Measurements from ENCODE around the gene RIOK1. TPM values are rescaled to one million over a fixed set of nuclear protein-coding genes. Genes with fewer than 3 reads are reported as not detected.

Gene RIOK1
- total and polyA plus RNA-seq, 2 of the 13 experiments (the other 11 are each of a cell fraction or from before 2014, with no cell fraction given) = 9.4 to 37.8 TPM

DNA sequence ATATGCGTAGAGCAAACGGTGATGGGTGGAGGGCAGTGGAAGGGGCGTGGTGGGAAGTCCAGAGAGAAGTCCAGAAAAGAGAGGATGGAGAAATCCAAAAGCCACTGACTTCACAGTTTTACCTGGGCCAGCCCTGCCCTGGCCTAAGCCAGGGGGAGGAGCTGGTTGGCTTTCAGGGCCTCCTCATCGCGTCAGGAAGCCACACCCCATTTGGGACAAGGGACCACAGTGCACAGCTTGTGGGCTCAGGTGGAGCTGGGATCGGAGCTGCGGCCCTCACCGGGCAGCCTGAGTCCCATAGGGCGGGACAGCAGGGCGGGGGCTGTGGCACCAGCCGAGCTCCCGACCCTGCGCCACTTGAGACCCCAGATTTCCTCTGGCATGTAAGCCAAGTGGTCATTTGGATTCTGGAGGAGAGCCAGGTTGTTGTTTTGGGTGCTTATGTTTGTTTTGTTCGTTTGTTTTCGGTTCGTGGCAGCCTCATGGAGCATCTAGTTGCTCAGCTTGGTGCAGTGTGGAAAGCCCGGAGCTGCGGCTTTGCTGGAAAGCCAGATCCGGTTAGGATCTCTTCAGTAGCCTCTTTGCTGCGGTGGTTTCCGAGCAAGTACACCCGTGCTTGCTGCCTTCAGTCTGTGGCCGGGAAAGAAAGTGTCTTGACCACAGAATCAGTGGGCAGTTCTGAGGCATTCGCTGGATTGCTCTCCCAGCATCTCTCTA is 42.2 kb downstream of the RIOK1 start (continued):
- TF ChIP-seq, protein P1, sequence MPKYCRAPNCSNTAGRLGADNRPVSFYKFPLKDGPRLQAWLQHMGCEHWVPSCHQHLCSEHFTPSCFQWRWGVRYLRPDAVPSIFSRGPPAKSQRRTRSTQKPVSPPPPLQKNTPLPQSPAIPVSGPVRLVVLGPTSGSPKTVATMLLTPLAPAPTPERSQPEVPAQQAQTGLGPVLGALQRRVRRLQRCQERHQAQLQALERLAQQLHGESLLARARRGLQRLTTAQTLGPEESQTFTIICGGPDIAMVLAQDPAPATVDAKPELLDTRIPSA (CRISPR knock-in tag; IDR thresholded peaks at IDR 0.05; ENCODE audit: borderline replicate concordance) = no peak
- peak; percentile 31; the same call in 1 of the 2 replicates for TF ChIP-seq CBFB (CRISPR knock-in tag; IDR thresholded peaks at IDR 0.05)
- no peak for TF ChIP-seq GFI1 (CRISPR knock-in tag; IDR thresholded peaks at IDR 0.05; ENCODE audit: borderline replicate concordance)
- no peak for TF ChIP-seq ZFP82 (CRISPR knock-in tag; IDR thresholded peaks at IDR 0.05; ENCODE audit: borderline replicate concordance)
- TF ChIP-seq ZSCAN12 (CRISPR knock-in tag; IDR thresholded peaks at IDR 0.05) = no peak
- TF ChIP-seq CHCHD3 (CRISPR knock-in tag; IDR thresholded peaks at IDR 0.05) = no peak
- peak; percentile 52; the same call in 1 of the 2 replicates for TF ChIP-seq TAF1 (CRISPR knock-in tag; IDR thresholded peaks at IDR 0.05)
- TF ChIP-seq PPARG (CRISPR knock-in tag; conservative IDR thresholded peaks at IDR 0.05) = no peak
- TF ChIP-seq, protein P2, sequence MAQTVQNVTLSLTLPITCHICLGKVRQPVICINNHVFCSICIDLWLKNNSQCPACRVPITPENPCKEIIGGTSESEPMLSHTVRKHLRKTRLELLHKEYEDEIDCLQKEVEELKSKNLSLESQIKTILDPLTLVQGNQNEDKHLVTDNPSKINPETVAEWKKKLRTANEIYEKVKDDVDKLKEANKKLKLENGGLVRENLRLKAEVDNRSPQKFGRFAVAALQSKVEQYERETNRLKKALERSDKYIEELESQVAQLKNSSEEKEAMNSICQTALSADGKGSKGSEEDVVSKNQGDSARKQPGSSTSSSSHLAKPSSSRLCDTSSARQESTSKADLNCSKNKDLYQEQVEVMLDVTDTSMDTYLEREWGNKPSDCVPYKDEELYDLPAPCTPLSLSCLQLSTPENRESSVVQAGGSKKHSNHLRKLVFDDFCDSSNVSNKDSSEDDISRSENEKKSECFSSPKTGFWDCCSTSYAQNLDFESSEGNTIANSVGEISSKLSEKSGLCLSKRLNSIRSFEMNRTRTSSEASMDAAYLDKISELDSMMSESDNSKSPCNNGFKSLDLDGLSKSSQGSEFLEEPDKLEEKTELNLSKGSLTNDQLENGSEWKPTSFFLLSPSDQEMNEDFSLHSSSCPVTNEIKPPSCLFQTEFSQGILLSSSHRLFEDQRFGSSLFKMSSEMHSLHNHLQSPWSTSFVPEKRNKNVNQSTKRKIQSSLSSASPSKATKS (CRISPR knock-in tag; IDR thresholded peaks at IDR 0.05) = no peak
- no peak for TF ChIP-seq FOXA3 (CRISPR knock-in tag; IDR thresholded peaks at IDR 0.05)
- TF ChIP-seq SRF (IDR thresholded peaks at IDR 0.05; ENCODE audit: low read depth, low read length) = no peak
- TF ChIP-seq RBM22 (optimal IDR thresholded peaks at IDR 0.05; ENCODE audit: low read length) = no peak
- TF ChIP-seq, protein P3, sequence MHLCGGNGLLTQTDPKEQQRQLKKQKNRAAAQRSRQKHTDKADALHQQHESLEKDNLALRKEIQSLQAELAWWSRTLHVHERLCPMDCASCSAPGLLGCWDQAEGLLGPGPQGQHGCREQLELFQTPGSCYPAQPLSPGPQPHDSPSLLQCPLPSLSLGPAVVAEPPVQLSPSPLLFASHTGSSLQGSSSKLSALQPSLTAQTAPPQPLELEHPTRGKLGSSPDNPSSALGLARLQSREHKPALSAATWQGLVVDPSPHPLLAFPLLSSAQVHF (CRISPR knock-in tag; IDR thresholded peaks at IDR 0.05) = no peak
- no peak for TF ChIP-seq ZFP36 (IDR thresholded peaks at IDR 0.05; ENCODE audit: borderline replicate concordance, low read depth, low read length, partially characterized antibody)
- TF ChIP-seq, protein P4, sequence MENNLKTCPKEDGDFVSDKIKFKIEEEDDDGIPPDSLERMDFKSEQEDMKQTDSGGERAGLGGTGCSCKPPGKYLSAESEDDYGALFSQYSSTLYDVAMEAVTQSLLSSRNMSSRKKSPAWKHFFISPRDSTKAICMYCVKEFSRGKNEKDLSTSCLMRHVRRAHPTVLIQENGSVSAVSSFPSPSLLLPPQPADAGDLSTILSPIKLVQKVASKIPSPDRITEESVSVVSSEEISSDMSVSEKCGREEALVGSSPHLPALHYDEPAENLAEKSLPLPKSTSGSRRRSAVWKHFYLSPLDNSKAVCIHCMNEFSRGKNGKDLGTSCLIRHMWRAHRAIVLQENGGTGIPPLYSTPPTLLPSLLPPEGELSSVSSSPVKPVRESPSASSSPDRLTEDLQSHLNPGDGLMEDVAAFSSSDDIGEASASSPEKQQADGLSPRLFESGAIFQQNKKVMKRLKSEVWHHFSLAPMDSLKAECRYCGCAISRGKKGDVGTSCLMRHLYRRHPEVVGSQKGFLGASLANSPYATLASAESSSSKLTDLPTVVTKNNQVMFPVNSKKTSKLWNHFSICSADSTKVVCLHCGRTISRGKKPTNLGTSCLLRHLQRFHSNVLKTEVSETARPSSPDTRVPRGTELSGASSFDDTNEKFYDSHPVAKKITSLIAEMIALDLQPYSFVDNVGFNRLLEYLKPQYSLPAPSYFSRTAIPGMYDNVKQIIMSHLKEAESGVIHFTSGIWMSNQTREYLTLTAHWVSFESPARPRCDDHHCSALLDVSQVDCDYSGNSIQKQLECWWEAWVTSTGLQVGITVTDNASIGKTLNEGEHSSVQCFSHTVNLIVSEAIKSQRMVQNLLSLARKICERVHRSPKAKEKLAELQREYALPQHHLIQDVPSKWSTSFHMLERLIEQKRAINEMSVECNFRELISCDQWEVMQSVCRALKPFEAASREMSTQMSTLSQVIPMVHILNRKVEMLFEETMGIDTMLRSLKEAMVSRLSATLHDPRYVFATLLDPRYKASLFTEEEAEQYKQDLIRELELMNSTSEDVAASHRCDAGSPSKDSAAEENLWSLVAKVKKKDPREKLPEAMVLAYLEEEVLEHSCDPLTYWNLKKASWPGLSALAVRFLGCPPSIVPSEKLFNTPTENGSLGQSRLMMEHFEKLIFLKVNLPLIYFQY (CRISPR knock-in tag; IDR thresholded peaks at IDR 0.05; ENCODE audit: borderline replicate concordance) = no peak
- TF ChIP-seq, protein P5, sequence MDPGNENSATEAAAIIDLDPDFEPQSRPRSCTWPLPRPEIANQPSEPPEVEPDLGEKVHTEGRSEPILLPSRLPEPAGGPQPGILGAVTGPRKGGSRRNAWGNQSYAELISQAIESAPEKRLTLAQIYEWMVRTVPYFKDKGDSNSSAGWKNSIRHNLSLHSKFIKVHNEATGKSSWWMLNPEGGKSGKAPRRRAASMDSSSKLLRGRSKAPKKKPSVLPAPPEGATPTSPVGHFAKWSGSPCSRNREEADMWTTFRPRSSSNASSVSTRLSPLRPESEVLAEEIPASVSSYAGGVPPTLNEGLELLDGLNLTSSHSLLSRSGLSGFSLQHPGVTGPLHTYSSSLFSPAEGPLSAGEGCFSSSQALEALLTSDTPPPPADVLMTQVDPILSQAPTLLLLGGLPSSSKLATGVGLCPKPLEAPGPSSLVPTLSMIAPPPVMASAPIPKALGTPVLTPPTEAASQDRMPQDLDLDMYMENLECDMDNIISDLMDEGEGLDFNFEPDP (CRISPR knock-in tag; conservative IDR thresholded peaks at IDR 0.05) = no peak
- TF ChIP-seq POLR2AphosphoS2 (IDR thresholded peaks at IDR 0.05; ENCODE audit: low read depth, low read length) = no peak

Data from HepG2 (cell line).